Astrocyte of the spinal cord (primary cell): ENCODE results near the gene DPM2.

Source experiments
- DNase-seq: peaks from one replicate; pipeline ENCODE4 v3.0.0; 2011; ENCODE audit warnings: low read depth, low spot score
- H3K4me3 ChIP-seq: 2 replicates; pipeline ENCODE4 v1.5.1; 2011; ENCODE audit warnings: low read depth, mild to moderate bottlenecking, low read length, moderate library complexity
- CTCF ChIP-seq: IDR thresholded peaks from 2 replicates; pipeline ENCODE4 v1.5.1; 2012; ENCODE audit warnings: low read depth, mild to moderate bottlenecking, low read length, inconsistent platforms
- in situ Hi-C: cut with HindIII; loops from 2 replicates; pipeline ENCODE4 v1.10.0; 2017; ENCODE audit warnings: low sequenced_read_pairs

Gene DPM2

DNA sequence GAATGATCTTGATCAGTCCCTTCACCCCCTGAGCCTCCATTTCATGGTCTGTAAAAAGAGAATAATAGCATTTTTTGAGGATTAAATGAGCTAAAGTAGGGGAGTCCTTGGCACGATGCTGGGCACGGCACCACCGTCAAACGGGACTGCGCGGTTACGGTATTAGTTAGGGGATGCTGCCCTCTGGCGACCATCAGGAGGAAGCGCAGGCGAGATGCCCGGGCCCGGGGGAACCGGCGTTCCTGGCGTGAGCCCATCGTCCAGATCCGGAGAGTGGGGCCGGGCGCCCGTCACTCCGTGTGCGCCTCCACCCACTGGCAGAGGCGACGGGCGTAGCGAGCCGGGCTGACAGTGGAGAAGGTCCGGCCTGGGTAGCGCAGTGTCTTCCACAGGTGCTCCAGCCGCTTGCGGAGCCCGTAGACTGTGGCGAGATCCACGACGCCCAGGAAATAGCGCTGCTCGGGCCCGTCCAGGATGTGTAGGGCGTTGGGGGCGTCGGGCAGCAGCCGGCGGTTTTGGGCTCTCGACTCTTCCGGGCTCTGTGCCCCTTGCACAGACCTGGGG is 16.0 kb downstream of the DPM2 start:
- in situ Hi-C loops = no loop called here
- peak; percentile 46 for DNase-seq
- H3K4me3 ChIP-seq = no peak overlapping the region
- TF ChIP-seq CTCF = peak; percentile 85

DNA sequence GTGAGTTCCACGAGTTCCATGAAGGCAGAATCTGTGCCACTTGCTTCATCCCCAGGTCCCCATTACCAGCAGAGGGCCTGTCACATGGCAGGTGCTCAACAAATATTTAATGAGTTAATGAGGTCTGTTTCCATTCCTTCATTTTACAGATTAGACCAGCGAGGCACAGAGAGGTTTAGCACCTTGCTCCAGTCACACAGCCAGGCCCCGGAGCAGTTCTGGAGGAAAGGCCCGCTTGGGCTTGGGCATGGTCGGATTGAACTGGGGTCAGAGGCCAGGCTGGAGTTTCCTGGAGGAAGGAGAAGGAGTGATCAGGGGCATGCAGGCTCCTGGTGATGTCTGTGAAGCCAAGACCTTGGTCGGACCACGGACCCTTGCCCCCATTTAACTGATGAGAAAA is 16.9 kb downstream of the DPM2 start:
- DNase-seq = no peak
- in situ Hi-C loops = no loop called here
- no peak for TF ChIP-seq CTCF

GRCh38 chr9:127919253-127919815 is 18.3 kb downstream of the DPM2 start:
- no peak for TF ChIP-seq CTCF
- in situ Hi-C loops = no loop called here
- DNase-seq = peak; percentile 98
- H3K4me3 ChIP-seq = no peak overlapping the region

More for the DNA sequence above, 16.9 kb downstream of the DPM2 start:
- H3K4me3 ChIP-seq = no peak overlapping the region

DNA sequence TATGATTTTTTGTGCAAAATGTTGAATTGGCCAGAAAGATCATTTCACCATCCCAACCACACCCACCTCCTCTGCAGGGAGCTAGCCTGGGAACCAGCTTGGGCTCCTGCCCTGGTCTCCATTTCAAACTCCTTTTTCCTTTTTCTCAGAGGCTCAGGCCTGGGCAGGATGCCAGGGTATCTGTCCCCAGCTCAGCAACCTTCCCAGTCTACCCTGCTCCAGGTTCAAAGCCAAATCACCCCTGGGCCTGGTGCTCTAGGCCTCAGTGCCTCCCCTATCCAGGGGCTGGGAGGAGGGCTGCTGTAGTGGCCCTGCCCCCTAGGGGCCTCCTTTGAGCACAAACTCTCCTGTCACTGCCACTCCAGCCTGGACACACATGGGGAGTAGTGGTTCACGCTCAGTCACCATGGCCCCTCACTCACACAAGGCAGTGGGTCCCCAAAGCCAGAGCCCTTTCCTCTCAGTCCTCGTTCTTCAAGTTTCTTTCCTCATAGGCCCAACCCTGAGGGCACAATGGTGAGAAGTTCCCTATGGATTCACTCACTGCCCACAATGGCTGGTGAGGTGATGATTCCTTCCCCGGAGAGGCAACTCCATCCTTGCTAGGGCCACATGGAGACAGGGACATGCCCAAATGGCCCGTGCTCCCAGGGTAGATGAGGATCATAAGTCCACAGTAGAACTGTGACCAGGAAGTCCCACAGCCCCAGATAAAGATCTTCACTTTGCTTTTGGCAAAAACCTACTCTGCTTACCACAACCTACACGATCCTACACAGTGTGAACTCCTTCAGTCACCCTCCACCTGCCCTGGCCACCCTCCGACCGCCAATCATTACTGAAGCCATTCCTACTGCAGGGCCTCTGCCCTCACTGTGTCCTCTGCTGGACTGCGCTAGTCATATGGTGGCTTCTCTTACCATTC is 19.2 kb downstream of the DPM2 start:
- in situ Hi-C loops = no loop called here
- peak; percentile 11 for TF ChIP-seq CTCF
- no peak overlapping the region for H3K4me3 ChIP-seq
- DNase-seq = no peak

DNA sequence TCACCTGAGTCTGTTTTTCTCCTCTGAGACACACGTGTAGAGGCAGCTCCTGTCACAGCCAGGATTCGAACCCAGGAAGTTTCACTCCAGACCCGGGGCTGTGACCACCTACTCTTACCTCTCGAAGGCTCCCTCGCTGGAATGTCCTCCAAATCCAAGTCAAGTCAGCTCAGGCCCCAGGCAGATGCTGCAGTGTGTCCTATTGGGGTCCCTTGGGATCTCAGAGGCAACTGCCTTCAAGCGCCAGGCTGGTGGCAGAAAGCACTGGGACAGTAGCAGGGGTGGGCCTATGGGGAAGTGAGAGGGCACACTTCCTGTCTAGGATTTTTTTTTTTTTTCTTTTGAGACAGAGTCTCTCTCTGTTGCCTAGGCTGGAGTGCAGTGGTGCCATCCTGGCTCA is 20.1 kb downstream of the DPM2 start:
- in situ Hi-C loops = no loop called here
- DNase-seq = no peak
- no peak overlapping the region for H3K4me3 ChIP-seq
- no peak for TF ChIP-seq CTCF

GRCh38 chr9:127916720-127917581 is 20.7 kb downstream of the DPM2 start, which contains the start of gene ST6GALNAC4:
TSS of gene ST6GALNAC4 (minus strand) at chr9:127917041. CDS start at chr9:127916419, 622 bp downstream.
- H3K4me3 ChIP-seq = peak within 1 kb of the TSS; percentile 57
- peak; percentile 90 for DNase-seq
- in situ Hi-C loops = no loop called here
- TF ChIP-seq CTCF = no peak
